Bronchial epithelial cell (primary cell): ENCODE data around the gene SMCO3. TPM values are rescaled to one million over a fixed set of nuclear protein-coding genes. Genes with fewer than 3 reads are reported as not detected.
A peak's percentile ranks its signal among the peaks of the same experiment; 100 is the strongest.

ENCODE experiments used
- DNase-seq: peaks from one replicate; pipeline ENCODE4 v3.0.0-alpha.2; 2010; ENCODE audit warnings: low read depth
- FAIRE-seq: peaks from 2 replicates; lab custom pipeline; 2011; peaks lifted over from hg19 to GRCh38; lab: Jason Lieb, UNC
- H3K27me3 ChIP-seq: 2 replicates; pipeline ENCODE4 v1.5.1; 2011; ENCODE audit warnings: low read length; ENCODE audit not compliant: control insufficient read depth, insufficient read depth
- H3K36me3 ChIP-seq: 2 replicates; pipeline ENCODE4 v1.5.1; 2011; ENCODE audit warnings: low read length; ENCODE audit not compliant: control insufficient read depth, insufficient read depth
- H3K4me3 ChIP-seq: 2 replicates; pipeline ENCODE4 v1.5.1; 2011; ENCODE audit warnings: mild to moderate bottlenecking, low read depth, low read length, control low read depth
- CTCF ChIP-seq: IDR thresholded peaks from 2 replicates; pipeline ENCODE4 v1.5.1; 2011; ENCODE audit warnings: mild to moderate bottlenecking, moderate library complexity, low read length, control low read depth, inconsistent platforms; ENCODE audit not compliant: insufficient read depth, severe bottlenecking
- total RNA-seq: library from RNA; depleted of rRNA; stranded (reverse); fragments of >200 nt; gene quantifications from 2 replicates; pipeline ENCODE4 v1.2.1, GENCODE V29; 2014

SMCO3 gene
- total RNA-seq, 1 donor from 2014 or later: not detected

- no peak for TF ChIP-seq CTCF
- no peak for DNase-seq
- H3K27me3 ChIP-seq: no peaks in the 10 kb centered on the region
- H3K36me3 ChIP-seq: no peaks in the 10 kb centered on the region
- FAIRE-seq: no peak
- H3K4me3 ChIP-seq: no peak overlapping the region
Measured at GRCh38 chr12:14780859-14781258, 33.1 kb downstream of the SMCO3 start.

- H3K4me3 ChIP-seq: no peak overlapping the region
- TF ChIP-seq CTCF: no peak
- DNase-seq (no peak), FAIRE-seq (no peak)
- no peaks in the 10 kb centered on the region for H3K27me3 ChIP-seq
- H3K36me3 ChIP-seq: no peaks in the 10 kb centered on the region
Measured at GRCh38 chr12:14779834-14780233, 34.1 kb downstream of the SMCO3 start.

- DNase-seq (peak; percentile 65), FAIRE-seq (no peak)
- Histone ChIP-seq H3K27me3 (no peaks in the 10 kb centered on the region), H3K4me3 (no peak overlapping the region), H3K36me3 (no peaks in the 10 kb centered on the region)
- no peak for TF ChIP-seq CTCF
Measured at GRCh38 chr12:14777271-14777670, 36.7 kb downstream of the SMCO3 start.

GRCh38 chr12:14776236-14776961 lies 37.6 kb downstream of the SMCO3 start:
- Histone ChIP-seq H3K4me3 (no peak overlapping the region), H3K27me3 (no peaks in the 10 kb centered on the region), H3K36me3 (no peaks in the 10 kb centered on the region)
- DNase-seq: no peak
- no peak for TF ChIP-seq CTCF
- FAIRE-seq: no peak

GRCh38 chr12:14775636-14775980 lies 38.4 kb downstream of the SMCO3 start:
- peak; percentile 73 for DNase-seq
- FAIRE-seq: no peak
- no peak for TF ChIP-seq CTCF
- Histone ChIP-seq H3K36me3 (no peaks in the 10 kb centered on the region), H3K27me3 (no peaks in the 10 kb centered on the region), H3K4me3 (peak overlapping the region; percentile 62)
